ENCODE results near the gene TAF5L. TPM values are rescaled to one million over a fixed set of nuclear protein-coding genes. Genes with fewer than 3 reads are reported as not detected.

TAF5L gene
- total RNA-seq, 1 experiment from 2014 or later, result 37.6 TPM

GRCh38 chr1:229607370-229607769, 18.6 kb downstream of the TAF5L start:
- Mint-ChIP-seq H3K36me3 (ENCODE audit: insufficient read depth, unreplicated experiment) (peaks cover 98% of the 10 kb centered on the region), H3K4me3 (ENCODE audit: unreplicated experiment) (no peak overlapping the region), H3K27ac (ENCODE audit: low read depth, unreplicated experiment) (peak overlapping the region; percentile 0), H3K27me3 (ENCODE audit: insufficient read depth, unreplicated experiment) (no peaks in the 10 kb centered on the region), H3K9me3 (ENCODE audit: unreplicated experiment) (no peaks in the 10 kb centered on the region), H3K4me1 (ENCODE audit: insufficient read depth, unreplicated experiment) (no peaks in the 10 kb centered on the region)
- intact Hi-C loops (cut with micrococcal nuclease), result no loop called here
- ChIA-PET CTCF (interaction anchor here (1.0 to 1.1 kb wide), 2 partner anchors 16 to 24 kb away, joined by 4 read pairs; no protein-coding TSS in a partner anchor), POLR2A (interaction anchor here (0.8 to 2.0 kb wide), 3 partner anchors 9 to 19 kb away, joined by 3 to 7 read pairs (median 4); no protein-coding TSS in a partner anchor)
- no TSS peak for BruUV-seq (replicated peaks)
- DNase-seq (ENCODE audit: unreplicated experiment), result no peak
- no peak for TF ChIP-seq CTCF (IDR thresholded peaks at IDR 0.05; ENCODE audit: unreplicated experiment)

DNA sequence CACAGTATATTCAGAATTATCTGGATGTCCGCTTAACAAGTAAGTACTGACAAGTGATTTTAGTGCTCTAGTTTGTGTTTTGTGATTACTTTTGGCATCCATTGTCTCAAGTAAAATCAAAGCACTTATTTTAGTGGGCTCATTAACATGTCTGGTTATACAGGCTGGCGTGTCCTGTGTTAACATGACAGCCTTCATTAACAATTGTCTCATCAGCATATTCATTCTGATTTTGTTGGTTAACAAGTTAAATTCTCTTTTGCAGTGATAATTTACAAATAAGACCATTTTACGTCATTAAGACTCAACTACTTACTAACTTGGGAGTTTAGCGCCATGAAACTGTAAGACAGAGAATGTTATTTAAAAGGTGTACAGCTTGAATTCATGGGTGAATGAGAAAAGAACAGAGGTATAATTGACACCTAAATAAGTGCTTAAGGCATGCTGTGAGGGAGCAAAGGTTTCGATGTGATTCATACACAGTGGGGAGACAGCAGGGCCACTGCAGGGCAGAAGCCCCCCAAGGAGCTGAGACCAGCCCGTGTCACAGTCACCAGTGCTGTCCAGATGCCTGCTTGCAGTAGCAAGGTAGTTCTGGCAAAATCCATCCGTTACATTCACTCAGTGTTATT, 22.4 kb downstream of the TAF5L start:
- intact Hi-C loops (cut with micrococcal nuclease), result no loop called here
- H3K9me3 Mint-ChIP-seq (ENCODE audit: unreplicated experiment), result no peaks in the 10 kb centered on the region
- POLR2A ChIA-PET, result no interaction called here
- DNase-seq (ENCODE audit: unreplicated experiment), result no peak
- CTCF ChIA-PET, result interaction anchor here (0.6 kb wide), 1 partner anchor 1713 kb away, joined by 5 read pairs; no protein-coding TSS in a partner anchor
- H3K36me3 Mint-ChIP-seq (ENCODE audit: insufficient read depth, unreplicated experiment), result peaks cover 87% of the 10 kb centered on the region
- H3K27ac Mint-ChIP-seq (ENCODE audit: low read depth, unreplicated experiment), result no peak overlapping the region
- H3K4me3 Mint-ChIP-seq (ENCODE audit: unreplicated experiment), result no peak overlapping the region
- BruUV-seq (replicated peaks), result no TSS peak
- no peak for TF ChIP-seq CTCF (IDR thresholded peaks at IDR 0.05; ENCODE audit: unreplicated experiment)
- peaks cover 11% of the 10 kb centered on the region for H3K4me1 Mint-ChIP-seq (ENCODE audit: insufficient read depth, unreplicated experiment)
- no peaks in the 10 kb centered on the region for H3K27me3 Mint-ChIP-seq (ENCODE audit: insufficient read depth, unreplicated experiment)

DNA sequence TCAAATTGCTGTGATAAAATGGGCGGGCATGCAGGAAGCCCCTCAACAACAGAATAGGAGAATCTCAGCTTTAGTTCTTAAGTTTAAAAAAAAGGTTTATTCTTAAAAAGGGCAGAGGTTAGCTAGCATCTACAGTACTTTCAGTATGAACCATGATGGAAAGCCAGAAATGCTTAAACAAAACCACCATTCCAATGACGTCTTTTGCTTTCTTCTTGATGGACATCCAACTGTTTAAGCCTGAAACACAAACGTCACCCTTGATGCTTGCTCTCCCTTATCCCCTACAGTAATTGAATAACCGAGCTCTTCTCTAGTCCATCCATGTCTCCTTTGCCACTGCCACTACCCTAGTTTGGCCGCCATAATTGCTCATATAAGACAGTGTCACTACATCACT, 25.7 kb downstream of the TAF5L start:
- intact Hi-C loops (cut with micrococcal nuclease), result no loop called here
- no TSS peak for BruUV-seq (replicated peaks)
- no peak for TF ChIP-seq CTCF (IDR thresholded peaks at IDR 0.05; ENCODE audit: unreplicated experiment)
- ChIA-PET POLR2A (interaction anchor here (0.8 to 3.7 kb wide), 3 partner anchors 25 to 42 kb away, joined by 3 to 22 read pairs (median 21); partner anchors contain the start of genes ABCB10, TAF5L and URB2), CTCF (interaction anchor here (1.0 to 3.4 kb wide), 3 partner anchors 17 to 61 kb away, joined by 4 to 20 read pairs (median 4); partner anchors contain the start of gene ABCB10)
- no peak overlapping the region for H3K4me3 Mint-ChIP-seq (ENCODE audit: unreplicated experiment)
- H3K27ac Mint-ChIP-seq (ENCODE audit: low read depth, unreplicated experiment), result peak overlapping the region; percentile 39
- H3K36me3 Mint-ChIP-seq (ENCODE audit: insufficient read depth, unreplicated experiment), result peaks cover 79% of the 10 kb centered on the region
- no peak for DNase-seq (ENCODE audit: unreplicated experiment)
- no peaks in the 10 kb centered on the region for H3K9me3 Mint-ChIP-seq (ENCODE audit: unreplicated experiment)
- H3K4me1 Mint-ChIP-seq (ENCODE audit: insufficient read depth, unreplicated experiment), result peaks cover 30% of the 10 kb centered on the region
- H3K27me3 Mint-ChIP-seq (ENCODE audit: insufficient read depth, unreplicated experiment), result no peaks in the 10 kb centered on the region

DNA sequence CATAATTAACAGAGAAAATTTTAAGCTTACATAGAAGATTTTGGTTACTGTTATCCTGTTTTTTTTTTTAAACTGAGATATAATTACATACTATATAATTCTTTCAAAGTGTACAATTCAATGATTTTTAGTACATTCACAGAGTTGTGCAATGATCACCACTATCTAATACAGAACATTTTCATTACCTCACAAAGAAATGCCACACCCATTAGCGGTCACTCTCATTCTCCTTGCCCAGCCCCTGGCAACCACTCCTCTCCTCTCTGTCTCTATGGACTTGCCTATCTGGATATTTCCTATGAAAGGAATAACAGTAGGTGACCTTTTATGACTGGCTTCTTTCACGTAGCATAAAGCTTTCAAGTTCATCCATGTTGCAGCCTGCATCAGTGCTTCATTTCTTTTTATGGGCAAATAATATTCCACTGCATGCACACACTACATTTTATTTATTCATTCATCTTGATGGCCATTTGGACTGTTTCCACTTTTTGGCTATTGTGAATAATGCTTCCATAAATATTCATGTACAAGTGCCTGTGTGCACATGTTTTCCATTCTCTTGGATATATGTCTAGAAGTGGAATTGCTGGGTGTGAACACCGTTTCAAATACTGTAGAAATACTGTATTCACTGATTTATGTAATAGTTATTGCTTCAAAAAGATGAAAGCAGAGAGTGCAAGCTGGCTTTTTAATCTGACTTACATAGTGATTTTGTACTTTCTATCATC, 26.5 kb downstream of the TAF5L start:
- H3K27ac Mint-ChIP-seq (ENCODE audit: low read depth, unreplicated experiment), result peak overlapping the region; percentile 3
- TSS peak; percentile 3 for BruUV-seq (replicated peaks)
- peak; percentile 41 for DNase-seq (ENCODE audit: unreplicated experiment)
- CTCF ChIA-PET, result interaction anchor here (0.6 to 3.4 kb wide), 5 partner anchors 13 to 710 kb away, joined by 3 to 20 read pairs (median 4); partner anchors contain the start of gene ABCB10
- no peaks in the 10 kb centered on the region for H3K9me3 Mint-ChIP-seq (ENCODE audit: unreplicated experiment)
- peaks cover 30% of the 10 kb centered on the region for H3K4me1 Mint-ChIP-seq (ENCODE audit: insufficient read depth, unreplicated experiment)
- no peak overlapping the region for H3K4me3 Mint-ChIP-seq (ENCODE audit: unreplicated experiment)
- TF ChIP-seq CTCF (IDR thresholded peaks at IDR 0.05; ENCODE audit: unreplicated experiment), result no peak
- intact Hi-C loops (cut with micrococcal nuclease), result no loop called here
- POLR2A ChIA-PET, result interaction anchor here (3.6 to 3.7 kb wide), 2 partner anchors 26 to 41 kb away, joined by 21 to 22 read pairs; partner anchors contain the start of genes ABCB10, TAF5L and URB2
- H3K36me3 Mint-ChIP-seq (ENCODE audit: insufficient read depth, unreplicated experiment), result peaks cover 81% of the 10 kb centered on the region
- no peaks in the 10 kb centered on the region for H3K27me3 Mint-ChIP-seq (ENCODE audit: insufficient read depth, unreplicated experiment)

Data from MCF 10A (cell line).